Rectal smooth muscle tissue (tissue), 1 donor: ENCODE measurements around the gene TERC.

Experiments used
- H3K27ac ChIP-seq: one replicate; pipeline ENCODE4 v1.7.0; 2013; ENCODE audit warnings: low read depth, low read length, inconsistent platforms
- H3K27me3 ChIP-seq: one replicate; pipeline ENCODE4 v1.7.0; 2013; ENCODE audit warnings: low read length; ENCODE audit not compliant: control insufficient read depth, insufficient read depth
- H3K36me3 ChIP-seq: one replicate; pipeline ENCODE4 v1.7.0; 2013; ENCODE audit warnings: low read length; ENCODE audit not compliant: control insufficient read depth, insufficient read depth
- H3K4me1 ChIP-seq: one replicate; pipeline ENCODE4 v1.7.0; 2013; ENCODE audit warnings: low read length; ENCODE audit not compliant: control insufficient read depth, insufficient read depth
- H3K4me3 ChIP-seq: one replicate; pipeline ENCODE4 v1.7.0; 2013; ENCODE audit warnings: low read length
- H3K9ac ChIP-seq: one replicate; pipeline ENCODE4 v1.7.0; 2013; ENCODE audit warnings: low read length

Gene TERC

DNA sequence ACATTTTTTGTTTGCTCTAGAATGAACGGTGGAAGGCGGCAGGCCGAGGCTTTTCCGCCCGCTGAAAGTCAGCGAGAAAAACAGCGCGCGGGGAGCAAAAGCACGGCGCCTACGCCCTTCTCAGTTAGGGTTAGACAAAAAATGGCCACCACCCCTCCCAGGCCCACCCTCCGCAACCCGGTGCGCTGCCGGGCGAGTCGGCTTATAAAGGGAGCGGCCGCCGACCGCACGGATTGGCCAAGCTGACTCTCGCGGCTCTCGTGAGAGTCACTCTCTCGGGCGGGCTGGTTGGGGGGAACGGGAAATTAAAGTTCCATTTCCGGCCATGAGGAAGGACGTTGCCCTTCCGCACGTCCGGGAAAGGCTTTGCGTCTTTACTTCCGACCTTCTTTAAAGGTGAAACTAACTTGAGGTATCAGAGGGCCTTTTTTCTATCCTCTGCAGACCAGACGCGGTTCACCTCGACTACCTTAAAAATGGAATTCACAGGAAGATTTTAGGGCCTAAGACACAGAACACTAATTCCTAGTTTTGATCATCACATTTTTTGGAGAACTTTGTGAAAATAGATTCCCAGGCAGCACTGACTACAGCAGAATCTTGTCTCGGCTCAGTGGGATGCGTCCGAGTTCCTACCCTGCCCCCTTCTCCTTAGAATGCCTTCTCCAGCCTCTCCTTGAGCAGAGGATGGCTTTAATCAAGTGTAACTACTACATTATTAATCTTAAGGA is at the start of gene TERC:
TERC (minus strand) TSS at position 179 of the 731 bp plus-strand sequence.
- H3K4me1 ChIP-seq, result no peaks in the 10 kb centered on the region
- no peaks in the 10 kb centered on the region for H3K36me3 ChIP-seq
- peak within 1 kb of the TSS; percentile 99 for H3K27ac ChIP-seq
- H3K27me3 ChIP-seq, result no peaks in the 10 kb centered on the region
- peak within 1 kb of the TSS; percentile 92 for H3K9ac ChIP-seq
- H3K4me3 ChIP-seq, result peak within 1 kb of the TSS; percentile 98

DNA sequence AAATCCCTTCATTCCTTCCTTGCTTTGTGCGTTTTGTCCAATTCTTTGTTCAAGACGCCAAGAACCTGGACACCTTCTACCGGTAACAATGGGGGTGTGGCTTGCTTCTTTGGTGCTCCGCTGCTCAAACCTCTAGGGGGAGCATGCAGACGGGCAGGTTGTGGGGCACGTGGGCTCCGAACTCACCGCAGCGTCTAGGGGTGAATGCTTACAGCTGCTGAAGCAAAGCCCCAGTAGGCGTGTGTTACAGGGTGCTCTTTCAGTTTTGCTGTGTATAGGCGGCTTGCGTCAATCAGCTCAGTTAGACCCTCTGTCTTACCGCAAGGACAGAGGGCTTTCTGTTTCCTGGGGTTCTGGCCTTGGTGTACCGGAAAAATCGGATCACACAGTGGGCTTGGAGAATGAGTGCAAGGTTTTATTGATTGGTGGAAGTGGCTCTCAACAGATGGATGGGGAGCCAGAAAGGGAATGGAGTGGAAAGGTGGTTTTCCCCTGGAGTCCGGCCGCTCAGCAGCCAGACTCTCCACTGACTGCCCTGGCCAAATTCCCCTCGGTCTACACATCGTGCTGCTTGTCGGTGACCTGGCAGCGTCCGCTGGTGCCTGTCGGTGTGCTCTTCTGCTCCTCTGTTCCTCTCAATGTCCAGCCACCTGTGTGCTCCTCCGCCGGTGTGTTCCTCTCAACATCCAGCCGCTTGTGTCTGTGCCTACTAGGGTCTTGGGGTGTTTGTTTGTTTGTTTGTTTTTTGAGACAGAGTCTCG is 49.1 kb upstream of the TERC start:
- H3K36me3 ChIP-seq, result no peaks in the 10 kb centered on the region
- no peak overlapping the region for H3K9ac ChIP-seq

DNA sequence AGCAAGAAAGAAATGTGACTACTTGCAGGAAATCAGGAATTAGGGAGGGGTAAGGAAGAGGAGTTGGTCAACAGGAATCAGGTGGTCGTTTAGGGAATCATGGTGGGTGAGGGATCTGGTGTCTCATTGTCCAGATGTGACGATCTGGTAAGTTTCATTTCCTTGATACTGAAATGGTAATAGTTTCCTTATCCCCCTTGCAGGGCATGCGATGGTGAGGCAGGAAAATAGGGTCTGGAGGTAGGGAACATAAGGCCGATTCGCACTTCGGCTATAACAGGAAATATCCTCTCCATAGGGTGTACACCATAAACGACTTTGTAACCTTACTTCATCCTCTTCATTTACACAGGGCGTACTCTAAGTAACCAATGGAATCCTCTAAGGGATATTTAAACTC is 48.4 kb upstream of the TERC start:
- Histone ChIP-seq H3K9ac (no peak overlapping the region), H3K36me3 (no peaks in the 10 kb centered on the region), H3K4me3 (peak overlapping the region; percentile 75), H3K27me3 (no peaks in the 10 kb centered on the region), H3K4me1 (peaks cover 2% of the 10 kb centered on the region), H3K27ac (no peak overlapping the region)

More for the DNA sequence above, 49.1 kb upstream of the TERC start:
- Histone ChIP-seq H3K27ac (no peak overlapping the region), H3K27me3 (no peaks in the 10 kb centered on the region), H3K4me3 (peak overlapping the region; percentile 75), H3K4me1 (peaks cover 2% of the 10 kb centered on the region)

DNA sequence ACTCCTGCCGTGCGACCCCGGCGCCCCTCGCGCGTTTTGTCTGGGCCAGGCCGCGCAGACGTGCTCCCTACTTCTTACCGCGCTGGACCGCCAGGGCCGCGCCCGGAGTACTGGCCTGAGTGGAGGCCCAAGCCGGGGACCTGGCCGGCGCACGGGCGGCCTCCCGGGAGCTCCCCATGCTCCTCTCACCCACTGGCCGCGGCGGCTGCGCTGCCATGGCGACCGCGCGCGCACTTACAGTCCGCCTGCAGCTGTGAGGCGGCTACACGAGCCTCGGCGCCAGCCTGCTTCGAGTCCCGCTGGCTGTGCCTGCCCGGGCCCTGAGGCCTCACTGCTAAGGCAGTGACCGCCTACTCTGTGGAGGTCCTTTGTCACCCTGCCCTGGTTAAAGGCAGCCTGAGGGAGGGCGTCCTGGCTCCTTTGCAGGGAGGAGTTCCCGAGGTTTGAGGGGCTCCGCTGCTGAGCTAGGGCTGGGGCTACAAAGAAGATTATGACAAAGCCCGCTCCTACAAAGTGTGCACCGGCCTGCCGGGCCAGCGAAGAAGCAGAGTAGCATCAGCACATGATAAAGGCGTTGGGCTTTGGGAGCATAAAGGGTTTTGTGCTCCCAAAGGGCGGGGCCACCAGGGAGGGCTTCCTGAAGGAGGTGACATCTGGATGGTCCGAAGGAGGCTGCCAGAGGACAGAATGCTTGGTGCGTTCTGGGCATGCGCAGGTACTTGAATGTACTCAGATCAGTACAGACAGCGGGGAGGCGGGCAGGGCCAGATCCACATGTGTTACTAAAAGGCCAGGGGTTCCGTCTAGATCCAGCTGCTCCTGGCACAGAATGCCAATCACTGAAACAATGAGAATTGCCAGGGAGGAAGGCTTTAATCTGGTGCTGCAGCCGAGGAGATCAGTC is 47.7 kb upstream of the TERC start, which contains the start of the genes LRRC34 and LRRIQ4:
LRRC34 (minus strand) TSS at position 573 of the 904 bp plus-strand sequence; CDS start at position 217, 356 bp downstream.
LRRIQ4 (plus strand) TSS at position 539 of the 904 bp plus-strand sequence. CDS start 9,052 bp downstream, outside the sequence.
- H3K9ac ChIP-seq, result peak within 1 kb of the TSS; percentile 11
- H3K27me3 ChIP-seq, result no peaks in the 10 kb centered on the region
- peak within 1 kb of the TSS; percentile 75 for H3K4me3 ChIP-seq
- H3K36me3 ChIP-seq, result no peaks in the 10 kb centered on the region
- peaks cover 2% of the 10 kb centered on the region for H3K4me1 ChIP-seq
- peak within 1 kb of the TSS; percentile 78 for H3K27ac ChIP-seq

DNA sequence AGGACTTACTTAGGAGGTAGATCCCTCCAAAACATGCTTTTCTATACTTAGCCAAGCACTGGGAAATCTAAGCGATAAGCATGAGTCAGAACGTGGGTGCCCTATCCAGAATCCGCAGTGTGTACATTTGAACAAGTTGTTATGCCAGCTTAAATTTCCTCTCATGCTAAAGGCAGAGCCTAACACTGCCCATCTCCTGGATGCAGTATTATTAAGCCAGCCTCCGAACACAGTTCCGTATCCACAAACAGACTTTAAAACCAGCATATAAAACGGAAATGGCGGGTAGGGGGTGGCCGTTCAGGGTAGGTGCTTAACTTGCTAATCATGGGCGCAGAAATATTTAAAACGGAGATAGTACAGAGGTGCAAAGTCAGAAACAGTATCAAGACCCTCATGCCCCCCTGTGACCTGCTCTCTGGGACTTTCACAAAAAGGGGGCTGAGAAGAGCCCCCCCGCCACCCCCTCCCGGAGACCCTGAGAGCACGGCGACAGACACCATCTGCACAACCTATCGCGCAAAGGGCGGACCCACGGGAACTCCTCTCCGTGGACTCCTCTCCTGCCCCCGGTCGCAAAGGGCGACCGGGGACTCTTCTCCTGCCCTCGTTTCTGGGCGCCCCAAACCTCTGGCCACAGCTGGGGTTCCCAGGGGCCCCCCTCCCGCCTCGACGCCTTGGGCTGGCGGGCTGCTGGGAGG is 46.9 kb upstream of the TERC start:
- Histone ChIP-seq H3K4me3 (peak overlapping the region; percentile 75), H3K4me1 (peaks cover 2% of the 10 kb centered on the region), H3K9ac (no peak overlapping the region), H3K27me3 (no peaks in the 10 kb centered on the region), H3K36me3 (no peaks in the 10 kb centered on the region), H3K27ac (peak overlapping the region; percentile 78)

DNA sequence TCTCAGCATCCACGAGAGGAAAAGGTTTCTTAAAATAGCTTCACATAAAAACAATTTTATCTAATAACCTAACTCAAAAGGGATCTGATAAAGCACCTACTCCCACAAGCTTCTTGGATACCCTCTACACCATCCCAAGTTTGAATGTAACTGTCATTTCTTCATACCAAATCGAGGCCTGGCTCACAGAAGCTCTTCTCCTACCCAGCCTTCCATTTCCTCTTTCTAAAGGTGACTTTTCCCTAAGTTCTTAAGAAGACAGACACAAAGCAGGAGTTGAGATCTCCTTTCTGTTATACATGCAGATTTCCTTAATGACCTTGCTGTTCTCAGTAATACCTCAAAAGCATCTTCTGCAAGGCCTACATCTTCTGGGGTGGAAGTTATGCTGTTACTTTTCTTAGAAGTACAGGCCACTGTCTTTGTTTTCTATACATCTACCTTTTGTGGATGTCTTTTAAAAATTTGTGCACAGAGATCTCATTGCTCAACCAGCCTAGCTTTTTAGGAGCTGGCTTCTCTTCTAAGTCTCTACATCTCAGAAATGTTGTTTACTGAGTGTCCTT is 44.5 kb upstream of the TERC start:
- H3K36me3 ChIP-seq, result no peaks in the 10 kb centered on the region
- no peaks in the 10 kb centered on the region for H3K27me3 ChIP-seq
- no peak overlapping the region for H3K4me3 ChIP-seq
- no peak overlapping the region for H3K27ac ChIP-seq
- no peak overlapping the region for H3K9ac ChIP-seq
- H3K4me1 ChIP-seq, result peaks cover 2% of the 10 kb centered on the region

DNA sequence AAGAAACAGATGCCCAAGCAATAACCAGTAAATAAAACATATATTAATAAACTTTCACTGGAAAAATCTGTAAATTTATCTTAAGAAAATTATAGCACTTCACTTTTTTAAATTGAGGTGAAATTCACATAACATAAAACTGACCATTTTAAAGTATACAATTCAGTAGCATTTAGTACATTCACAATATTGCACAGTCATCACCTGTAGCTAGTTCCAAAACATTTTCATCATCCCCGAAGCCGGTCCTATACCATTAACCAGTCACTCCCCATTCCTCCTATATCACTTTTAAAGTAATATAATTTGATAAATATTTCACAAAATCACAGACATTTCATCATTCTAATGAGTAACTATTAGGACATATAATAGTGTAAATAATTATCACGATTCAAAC is 39.8 kb upstream of the TERC start:
- no peak overlapping the region for H3K9ac ChIP-seq
- no peak overlapping the region for H3K27ac ChIP-seq
- H3K4me3 ChIP-seq, result no peak overlapping the region
- H3K27me3 ChIP-seq, result no peaks in the 10 kb centered on the region
- H3K4me1 ChIP-seq, result no peaks in the 10 kb centered on the region
- no peaks in the 10 kb centered on the region for H3K36me3 ChIP-seq

DNA sequence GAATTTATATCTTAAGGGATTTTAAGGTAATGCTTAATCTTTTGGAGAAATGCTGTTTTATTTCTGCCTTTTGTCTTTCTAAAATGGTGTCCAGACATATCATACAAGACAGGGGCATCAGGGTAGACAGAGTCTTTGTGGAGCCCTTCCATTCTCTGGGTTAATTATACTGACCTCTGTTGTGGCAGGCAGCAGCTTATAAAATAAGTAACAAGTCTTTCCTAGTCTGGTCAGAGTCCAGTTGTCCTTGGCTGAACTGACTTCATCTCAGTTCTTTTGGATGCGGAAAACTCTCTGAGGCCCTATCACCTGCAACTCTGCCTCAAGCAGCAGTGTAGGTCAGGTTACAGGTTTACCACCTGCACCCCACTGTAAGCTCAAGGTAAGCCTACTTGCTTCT is 27.5 kb upstream of the TERC start:
- no peaks in the 10 kb centered on the region for H3K36me3 ChIP-seq
- H3K9ac ChIP-seq, result no peak overlapping the region
- H3K4me1 ChIP-seq, result no peaks in the 10 kb centered on the region
- no peaks in the 10 kb centered on the region for H3K27me3 ChIP-seq
- H3K27ac ChIP-seq, result no peak overlapping the region
- no peak overlapping the region for H3K4me3 ChIP-seq

DNA sequence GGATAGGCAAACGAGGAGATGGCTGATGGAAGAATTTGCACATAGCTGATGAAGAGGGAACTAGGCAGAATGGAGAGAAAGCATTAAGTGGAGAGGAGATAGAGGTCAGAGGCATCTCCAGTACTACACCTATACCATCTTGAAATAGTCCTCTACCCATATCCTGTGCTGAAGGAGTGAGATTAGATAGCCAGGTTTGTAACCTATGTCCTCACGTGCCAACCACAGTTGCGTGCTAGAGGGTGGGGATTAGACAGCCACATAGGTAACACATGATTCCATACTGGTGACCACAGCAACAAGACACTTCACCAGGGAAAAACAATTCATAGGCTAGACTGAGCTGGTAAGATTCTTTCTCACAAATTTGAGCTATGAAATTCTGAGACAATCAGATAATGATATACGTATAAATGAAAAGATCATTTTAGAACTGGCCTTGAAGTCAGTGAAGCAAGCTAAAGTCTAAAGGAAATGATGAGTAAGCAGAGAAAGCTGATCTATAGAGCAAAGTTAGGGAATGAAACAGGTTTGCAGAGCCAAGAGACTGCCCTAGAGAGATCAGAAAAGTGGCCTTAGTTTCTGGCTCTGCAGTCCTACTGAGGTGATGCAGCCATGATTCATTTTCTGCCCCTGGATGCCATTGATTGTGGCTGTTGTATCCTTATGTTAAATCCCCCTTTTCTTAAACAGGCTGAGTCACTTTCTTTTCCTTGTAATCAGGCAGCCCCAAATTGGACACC is 26.0 kb upstream of the TERC start:
- no peaks in the 10 kb centered on the region for H3K27me3 ChIP-seq
- H3K9ac ChIP-seq, result no peak overlapping the region
- no peak overlapping the region for H3K4me3 ChIP-seq
- H3K36me3 ChIP-seq, result peaks cover 3% of the 10 kb centered on the region
- H3K27ac ChIP-seq, result no peak overlapping the region
- H3K4me1 ChIP-seq, result no peaks in the 10 kb centered on the region

DNA sequence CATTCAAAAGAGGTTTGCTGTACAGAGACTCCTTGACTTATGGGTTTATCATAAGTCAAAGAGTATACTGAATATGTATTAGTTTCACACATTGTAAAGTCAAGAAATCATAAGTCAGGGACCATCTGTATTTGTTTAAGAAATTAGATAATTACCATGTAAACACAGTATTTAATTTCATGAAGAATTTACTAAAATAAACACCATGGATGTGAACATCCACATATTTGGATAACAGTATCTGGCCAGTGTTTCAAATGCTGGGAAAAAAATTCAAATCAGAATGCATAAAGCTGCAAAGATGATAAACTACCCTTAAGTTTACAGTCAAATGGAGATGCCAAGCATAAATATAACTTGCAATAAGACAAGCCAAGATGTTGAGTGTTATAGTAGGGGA is 25.4 kb upstream of the TERC start:
- no peak overlapping the region for H3K9ac ChIP-seq
- H3K36me3 ChIP-seq, result peaks cover 3% of the 10 kb centered on the region
- H3K27me3 ChIP-seq, result no peaks in the 10 kb centered on the region

DNA sequence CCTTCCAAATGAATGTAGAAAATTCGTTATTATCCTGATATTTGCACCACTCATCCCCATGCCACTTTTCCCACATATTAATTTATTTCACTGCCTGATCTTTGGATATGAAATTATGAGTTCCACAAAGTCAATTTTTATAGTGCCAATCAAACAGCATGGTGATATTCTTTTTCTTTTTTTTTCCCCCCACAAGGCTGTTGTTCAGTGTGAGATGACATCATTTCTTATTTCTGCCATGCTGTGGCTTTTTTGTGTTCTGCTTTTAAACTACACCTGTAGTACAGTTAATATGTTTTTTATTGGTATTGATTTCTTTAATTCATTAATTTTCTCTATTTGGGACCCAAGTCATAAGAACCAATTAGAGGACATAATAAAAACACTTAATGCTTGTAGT is 22.9 kb upstream of the TERC start:
- no peaks in the 10 kb centered on the region for H3K4me1 ChIP-seq
- H3K4me3 ChIP-seq, result no peak overlapping the region
- no peak overlapping the region for H3K9ac ChIP-seq
- H3K36me3 ChIP-seq, result peaks cover 3% of the 10 kb centered on the region
- no peaks in the 10 kb centered on the region for H3K27me3 ChIP-seq
- no peak overlapping the region for H3K27ac ChIP-seq

More for the DNA sequence above, 25.4 kb upstream of the TERC start:
- Histone ChIP-seq H3K4me3 (no peak overlapping the region), H3K4me1 (no peaks in the 10 kb centered on the region), H3K27ac (no peak overlapping the region)
